SK-N-MC (cell line): Measurements from ENCODE around the gene TBX19.

Experiments used
- EZH2 ChIP-seq: fragments of 200-600 bp; sonication (generic); IDR thresholded peaks from one replicate; pipeline ENCODE4 v1.6.1; 2017; ENCODE audit warnings: antibody characterized with exemption
- POLR2AphosphoS5 ChIP-seq: IDR thresholded peaks from 2 replicates; pipeline ENCODE4 v1.6.1; 2012; ENCODE audit warnings: mild to moderate bottlenecking, low read depth, low read length, borderline replicate concordance

DNA sequence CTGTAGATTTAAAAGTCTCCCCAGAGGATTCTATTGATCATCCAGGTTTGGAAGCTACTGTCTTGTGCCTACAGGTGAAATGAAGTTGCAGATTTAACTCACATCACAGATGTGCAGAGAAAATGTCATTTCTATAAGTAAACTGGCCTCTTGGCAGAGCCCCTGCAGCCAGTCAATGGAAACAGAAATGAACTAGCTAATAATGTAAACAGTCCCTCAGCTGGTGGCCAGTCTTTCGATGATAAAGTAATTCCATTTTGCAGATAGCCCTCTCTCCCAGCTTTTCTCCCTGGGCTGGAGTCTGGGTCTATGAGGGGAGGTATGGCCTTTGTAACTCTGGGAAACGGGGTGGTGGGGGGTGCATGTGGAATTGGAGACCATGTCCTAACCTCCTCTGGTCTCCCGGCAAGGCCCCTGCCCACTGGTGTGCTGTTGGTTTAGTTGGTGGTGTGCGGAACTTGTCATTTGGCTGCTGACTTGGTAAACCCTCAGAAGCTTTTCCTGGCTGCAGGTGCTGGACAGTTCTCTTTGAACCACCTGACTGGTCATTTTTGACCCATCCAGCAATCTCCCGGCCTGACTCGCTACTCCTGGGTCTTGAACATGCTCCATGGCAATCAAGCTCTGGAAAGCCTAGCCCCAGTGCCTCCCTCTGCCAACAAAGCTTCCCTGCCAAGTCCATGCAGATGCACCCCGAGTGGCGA, 14.9 kb downstream of the TBX19 start:
- TF ChIP-seq POLR2AphosphoS5 (no peak), EZH2 (no peak)
